Caco-2 (cell line): ENCODE measurements around the gene ZNF576. TPM values are rescaled to one million over a fixed set of nuclear protein-coding genes. Genes with fewer than 3 reads are reported as not detected.

Source experiments
- BruUV-seq: library from RNA; stranded (reverse); fragments of 400-500 nt; replicated peaks from 2 replicates; lab custom pipeline; 2021; lab: Mats Ljungman, UMichigan
- CTCF ChIA-PET: fragments of 300-600 bp; sonication (Branson Sonifier 250); formaldehyde crosslinking; loops from one replicate; lab custom pipeline; 2022; ENCODE audit warnings: antibody characterized with exemption; lab: Charles Lee
- POLR2A ChIA-PET: fragments of 300-600 bp; sonication (Branson Sonifier 250); formaldehyde crosslinking; loops from one replicate; lab custom pipeline; 2022; ENCODE audit warnings: antibody characterized with exemption; lab: Charles Lee
- DNase-seq, 2 experiments: peaks; one replicate each; pipeline versions ENCODE4 v3.0.0 to v3.0.0-alpha.2; 2020 to 2022
- H3K27me3 ChIP-seq: replicated peaks from 2 replicates; pipeline ENCODE4 v1.6.0; 2011; ENCODE audit warnings: low read length; ENCODE audit not compliant: control insufficient read depth, insufficient read depth
- H3K36me3 ChIP-seq: 2 replicates; pipeline ENCODE4 v1.5.1; 2011; ENCODE audit warnings: low read length; ENCODE audit not compliant: control insufficient read depth, insufficient read depth
- H3K4me1 ChIP-seq: fragments of 250-450 bp; sonication (Bioruptor Pico); 2 replicates; pipeline ENCODE4 v1.5.1; 2020; ENCODE audit warnings: mild to moderate bottlenecking
- H3K4me3 ChIP-seq: 2 replicates; pipeline ENCODE4 v1.5.1; 2011; ENCODE audit warnings: low read depth, mild to moderate bottlenecking, control low read depth, low read length
- H3K9me3 ChIP-seq: fragments of 250-450 bp; sonication (Bioruptor Pico); 2 replicates; pipeline ENCODE4 v1.5.1; 2020; ENCODE audit warnings: mild to moderate bottlenecking, moderate library complexity
- H3K27ac Mint-ChIP-seq: one replicate; pipeline ENCODE4 v1.8.0; 2022; ENCODE audit warnings: mixed read lengths; ENCODE audit not compliant: unreplicated experiment
- H3K27me3 Mint-ChIP-seq: one replicate; pipeline ENCODE4 v1.8.0; 2022; ENCODE audit warnings: mixed read lengths; ENCODE audit not compliant: insufficient read depth, unreplicated experiment
- H3K36me3 Mint-ChIP-seq: one replicate; pipeline ENCODE4 v1.8.0; 2022; ENCODE audit warnings: mild to moderate bottlenecking, mixed read lengths; ENCODE audit not compliant: insufficient read depth, unreplicated experiment
- H3K4me1 Mint-ChIP-seq: one replicate; pipeline ENCODE4 v1.8.0; 2022; ENCODE audit warnings: low read depth, mixed read lengths; ENCODE audit not compliant: unreplicated experiment
- H3K4me3 Mint-ChIP-seq: one replicate; pipeline ENCODE4 v1.8.0; 2022; ENCODE audit warnings: mild to moderate bottlenecking, moderate library complexity, mixed read lengths; ENCODE audit not compliant: unreplicated experiment
- H3K9me3 Mint-ChIP-seq: one replicate; pipeline ENCODE4 v1.8.0; 2022; ENCODE audit warnings: mixed read lengths; ENCODE audit not compliant: unreplicated experiment
- intact Hi-C: fragments of 100-400 bp; cut with micrococcal nuclease; formaldehyde crosslinking; loops from one replicate; pipeline ENCODE4 v1.10.0; 2022; ENCODE audit not compliant: unreplicated experiment
- total RNA-seq: library from RNA; stranded (reverse); gene quantifications from 2 replicates; pipeline ENCODE4 v1.2.3, GENCODE V29; 2022
- TF ChIP-seq, protein P1 (sequence below), 2 experiments: fragments of 200-600 bp in 1 of 2; IDR thresholded peaks; 1 replicate in 1 of 2; 2 replicates in 1 of 2; pipeline versions ENCODE4 v1.5.1 to v1.8.0; 2011 to 2022; ENCODE audit warnings: antibody characterized with exemption in 1 of 2, control low read depth in 1 of 2, inconsistent platforms in 1 of 2, low read depth in 1 of 2, low read length in 1 of 2, mild to moderate bottlenecking in 1 of 2, moderate library complexity in 1 of 2; ENCODE audit not compliant: insufficient read depth in 1 of 2, severe bottlenecking in 1 of 2, unreplicated experiment in 1 of 2

The ZNF576 gene
- total RNA-seq, 1 experiment from 2014 or later: 13.2 TPM

DNA sequence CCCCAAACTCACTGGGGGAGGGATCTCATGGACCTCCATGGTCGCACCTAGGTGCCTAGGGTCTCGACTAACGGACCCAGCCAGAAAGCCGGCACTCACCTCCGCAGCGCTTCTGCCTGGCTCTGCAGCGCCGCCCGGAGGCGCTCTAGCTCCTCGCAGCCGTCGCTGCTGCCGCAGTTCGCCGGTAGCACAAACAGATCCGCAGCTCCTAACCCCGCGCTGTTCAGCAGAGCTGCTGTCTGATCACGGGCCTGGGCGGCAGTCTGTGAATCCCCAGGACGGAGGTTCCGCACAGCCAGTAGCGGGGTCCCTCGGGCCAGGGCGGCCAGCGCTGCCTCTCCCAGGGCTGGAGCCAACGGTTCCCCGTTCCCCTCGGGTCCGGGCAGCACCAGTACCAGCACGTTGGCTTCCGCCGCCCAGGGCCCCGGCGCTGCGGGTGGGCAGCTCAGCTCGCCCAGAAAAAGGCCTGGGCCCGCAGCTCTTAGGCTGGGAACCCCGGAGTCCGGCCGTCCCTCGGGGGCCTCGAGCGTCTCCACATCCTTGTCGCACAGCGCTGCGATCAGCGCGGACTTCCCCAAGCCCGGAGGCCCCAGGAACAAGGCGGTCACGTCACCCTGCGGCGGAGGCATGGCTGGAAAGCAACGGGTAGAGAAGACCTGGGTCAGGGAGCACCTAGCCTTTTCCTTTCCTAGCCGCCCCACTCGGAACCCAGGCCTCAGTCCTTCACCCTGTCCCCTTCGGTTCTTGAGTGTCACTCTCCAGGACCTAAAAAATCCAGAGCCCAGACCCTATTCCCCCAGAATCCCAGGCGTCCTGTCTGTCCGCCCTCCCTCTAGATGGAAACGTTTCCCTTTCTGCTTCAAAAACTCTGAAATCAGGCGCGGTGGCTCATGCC, 1.4 kb upstream of the ZNF576 start:
- Histone ChIP-seq H3K4me1 (peaks cover 6% of the 10 kb centered on the region; the same call in 1 of the 2 replicates), H3K36me3 (no peaks in the 10 kb centered on the region; the same call in 1 of the 2 replicates), H3K9me3 (no peaks in the 10 kb centered on the region), H3K4me3 (peak overlapping the region; percentile 73), H3K27me3 (no peaks in the 10 kb centered on the region)
- TF ChIP-seq, protein P1, sequence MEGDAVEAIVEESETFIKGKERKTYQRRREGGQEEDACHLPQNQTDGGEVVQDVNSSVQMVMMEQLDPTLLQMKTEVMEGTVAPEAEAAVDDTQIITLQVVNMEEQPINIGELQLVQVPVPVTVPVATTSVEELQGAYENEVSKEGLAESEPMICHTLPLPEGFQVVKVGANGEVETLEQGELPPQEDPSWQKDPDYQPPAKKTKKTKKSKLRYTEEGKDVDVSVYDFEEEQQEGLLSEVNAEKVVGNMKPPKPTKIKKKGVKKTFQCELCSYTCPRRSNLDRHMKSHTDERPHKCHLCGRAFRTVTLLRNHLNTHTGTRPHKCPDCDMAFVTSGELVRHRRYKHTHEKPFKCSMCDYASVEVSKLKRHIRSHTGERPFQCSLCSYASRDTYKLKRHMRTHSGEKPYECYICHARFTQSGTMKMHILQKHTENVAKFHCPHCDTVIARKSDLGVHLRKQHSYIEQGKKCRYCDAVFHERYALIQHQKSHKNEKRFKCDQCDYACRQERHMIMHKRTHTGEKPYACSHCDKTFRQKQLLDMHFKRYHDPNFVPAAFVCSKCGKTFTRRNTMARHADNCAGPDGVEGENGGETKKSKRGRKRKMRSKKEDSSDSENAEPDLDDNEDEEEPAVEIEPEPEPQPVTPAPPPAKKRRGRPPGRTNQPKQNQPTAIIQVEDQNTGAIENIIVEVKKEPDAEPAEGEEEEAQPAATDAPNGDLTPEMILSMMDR (IDR thresholded peaks at IDR 0.05; ENCODE audit: insufficient read depth in 1 of 2, low read depth in 1 of 2, low read length in 1 of 2, severe bottlenecking in 1 of 2, unreplicated experiment in 1 of 2): peak; percentile 73 to 95
- H3K4me3 Mint-ChIP-seq: peak overlapping the region; percentile 97
- CTCF ChIA-PET: interaction anchor here (0.5 to 3.3 kb wide), 11 partner anchors 10 to 162 kb away, joined by 3 to 27 read pairs (median 6); partner anchors contain the start of genes PHLDB3, XRCC1 and ZNF575
- H3K4me1 Mint-ChIP-seq: peaks cover 7% of the 10 kb centered on the region
- H3K36me3 Mint-ChIP-seq: peaks cover 50% of the 10 kb centered on the region
- H3K9me3 Mint-ChIP-seq: no peaks in the 10 kb centered on the region
- H3K27me3 Mint-ChIP-seq: no peaks in the 10 kb centered on the region
- BruUV-seq: no TSS peak
- peak; percentile 52 to 77 for DNase-seq
- POLR2A ChIA-PET: interaction anchor here (0.7 to 0.8 kb wide), 2 partner anchors 74 to 160 kb away, joined by 3 read pairs; partner anchors contain the start of gene SMG9
- H3K27ac Mint-ChIP-seq: peak overlapping the region; percentile 95
- intact Hi-C loops: loop anchor here (2.0 to 10.0 kb wide), 3 partner anchors 34 to 190 kb away; partner anchors contain the start of genes KCNN4 and LYPD3

DNA sequence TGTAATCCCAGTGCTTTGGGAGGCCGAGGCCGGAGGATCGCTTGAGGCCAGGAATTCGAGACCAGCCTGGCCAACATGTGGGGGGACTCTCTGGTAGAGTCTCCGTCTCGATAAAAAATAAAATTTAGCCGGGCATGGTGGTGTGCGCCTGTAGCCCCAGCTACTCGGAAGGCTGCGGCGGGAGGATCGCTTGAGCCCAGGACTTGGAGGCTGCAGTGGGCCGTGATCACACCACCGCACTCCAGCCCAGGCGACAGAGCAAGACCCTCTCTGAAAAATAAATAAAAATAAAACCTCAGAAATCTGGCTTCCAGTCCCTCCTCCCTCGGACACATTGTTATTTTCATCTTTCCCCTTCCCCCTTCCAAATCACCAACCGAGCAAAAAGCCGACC, 793 bp upstream of the ZNF576 start:
- intact Hi-C loops: loop anchor here (2.0 to 10.0 kb wide), 3 partner anchors 35 to 189 kb away; partner anchors contain the start of genes KCNN4 and LYPD3
- Mint-ChIP-seq H3K4me3 (peak overlapping the region; percentile 97), H3K27me3 (no peaks in the 10 kb centered on the region), H3K27ac (peak overlapping the region; percentile 95), H3K4me1 (peaks cover 7% of the 10 kb centered on the region), H3K9me3 (no peaks in the 10 kb centered on the region), H3K36me3 (peaks cover 43% of the 10 kb centered on the region)
- TF ChIP-seq, protein P1 (IDR thresholded peaks at IDR 0.05; ENCODE audit: insufficient read depth in 1 of 2, low read depth in 1 of 2, low read length in 1 of 2, severe bottlenecking in 1 of 2, unreplicated experiment in 1 of 2): no peak
- CTCF ChIA-PET: interaction anchor here (1.0 to 3.3 kb wide), 6 partner anchors 41 to 149 kb away, joined by 4 to 27 read pairs (median 7); partner anchors contain the start of gene ZNF575
- Histone ChIP-seq H3K4me3 (peak overlapping the region; percentile 73), H3K27me3 (no peaks in the 10 kb centered on the region), H3K9me3 (no peaks in the 10 kb centered on the region), H3K36me3 (no peaks in the 10 kb centered on the region; the same call in 1 of the 2 replicates), H3K4me1 (peaks cover 6% of the 10 kb centered on the region; the same call in 1 of the 2 replicates)
- POLR2A ChIA-PET: interaction anchor here (0.5 to 1.5 kb wide), 8 partner anchors 11 to 673 kb away, joined by 3 to 10 read pairs (median 4); partner anchors contain the start of genes PINLYP and ZNF575
- TSS peak; percentile 87 for BruUV-seq
- DNase-seq: peak in 1 of 2 experiments; percentile 16
